ENCODE measurements around the gene THRB. TPM values are rescaled to one million over a fixed set of nuclear protein-coding genes. Genes with fewer than 3 reads are reported as not detected.

Gene THRB
- total and polyA plus RNA-seq, 2 donors (not counting 3 experiments of a cell fraction or from before 2014, with no cell fraction given), result 0.06 TPM; not detected in 1

- Histone ChIP-seq H3K27me3 (ENCODE audit: control insufficient read depth in 2 of 2, insufficient read depth in 2 of 2, low read length in 2 of 2) (no peaks in the 10 kb centered on the region), H3K9me3 (replicated peaks; ENCODE audit: control insufficient read depth, insufficient read depth, low read length) (no peaks in the 10 kb centered on the region), H3K79me2 (ENCODE audit: control insufficient read depth, insufficient read depth, low read length) (no peaks in the 10 kb centered on the region), H3K36me3 (ENCODE audit: control insufficient read depth in 2 of 2, extremely low read depth in 1 of 2, insufficient read depth in 2 of 2, low read length in 2 of 2) (no peaks in the 10 kb centered on the region), H3K4me1 (ENCODE audit: control insufficient read depth, extremely low read depth, insufficient read depth, low read length) (no peaks in the 10 kb centered on the region), H3K4me3 (replicated peaks in 1 of 3; ENCODE audit: insufficient read depth in 1 of 3, low read depth in 1 of 3, low read length in 3 of 3) (no peak overlapping the region), H3K4me2 (ENCODE audit: insufficient read depth, low read length) (no peak overlapping the region), H3K27ac (ENCODE audit: insufficient read depth, low read depth, low read length) (no peak overlapping the region), H4K20me1 (replicated peaks; ENCODE audit: control insufficient read depth, extremely low read depth, insufficient read depth, low read length) (no peaks in the 10 kb centered on the region), H3K9me1 (replicated peaks; ENCODE audit: control insufficient read depth, extremely low read depth, insufficient read depth, low read length) (no peaks in the 10 kb centered on the region), H2AFZ (ENCODE audit: low read depth, low read length) (no peak overlapping the region), H3K9ac (replicated peaks; ENCODE audit: extremely low read depth, insufficient read depth, low read length) (no peak overlapping the region)
- no peak for DNase-seq (ENCODE audit: low read depth, low spot score)
- dilution Hi-C loops (cut with MboI; ENCODE audit: extremely low pct_ligation_motif_present, low sequenced_read_pairs) (no loop called here), intact Hi-C loops (cut with micrococcal nuclease) (no loop called here)
- BruUV-seq (replicated peaks), result no TSS peak
- TF ChIP-seq JUN (IDR thresholded peaks at IDR 0.05; ENCODE audit: borderline replicate concordance, insufficient read depth, insufficient read length, low read depth), result no peak
- TF ChIP-seq, protein P1, sequence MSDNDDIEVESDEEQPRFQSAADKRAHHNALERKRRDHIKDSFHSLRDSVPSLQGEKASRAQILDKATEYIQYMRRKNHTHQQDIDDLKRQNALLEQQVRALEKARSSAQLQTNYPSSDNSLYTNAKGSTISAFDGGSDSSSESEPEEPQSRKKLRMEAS (IDR thresholded peaks at IDR 0.05; ENCODE audit: insufficient read depth, insufficient read length), result no peak
- no peak for TF ChIP-seq FOS (IDR thresholded peaks at IDR 0.05; ENCODE audit: borderline replicate concordance, insufficient read depth, low read length)
- no peak for TF ChIP-seq POLR2AphosphoS5 (IDR thresholded peaks at IDR 0.05; ENCODE audit: insufficient read depth, low read depth, low read length)
- TF ChIP-seq GATA2 (IDR thresholded peaks at IDR 0.05; ENCODE audit: insufficient read depth, insufficient read length, low read depth, low read length), result no peak
- no peak for TF ChIP-seq POLR2A (IDR thresholded peaks at IDR 0.05; ENCODE audit: low read depth, low read length)
- TF ChIP-seq MYC (IDR thresholded peaks at IDR 0.05; ENCODE audit: low read depth, low read length), result no peak
- no peak for TF ChIP-seq EZH2 (IDR thresholded peaks at IDR 0.05; ENCODE audit: borderline replicate concordance, low read depth, low read length, severe bottlenecking)
- no peak for FAIRE-seq
- ChIA-PET POLR2A (no interaction called here), CTCF (no interaction called here)
These were observed 93.4 kb downstream of the THRB start for GRCh38 chr3:24401090-24401810.

All from endothelial cell of umbilical vein (primary cell).